ENCODE data around the gene IL1RAPL2.
"Not testable (repeated sequence)": the region's sequence is repeated elsewhere in the genome, so short reads cannot be mapped to it uniquely, and the experiment has no call there.

The IL1RAPL2 gene

DNA sequence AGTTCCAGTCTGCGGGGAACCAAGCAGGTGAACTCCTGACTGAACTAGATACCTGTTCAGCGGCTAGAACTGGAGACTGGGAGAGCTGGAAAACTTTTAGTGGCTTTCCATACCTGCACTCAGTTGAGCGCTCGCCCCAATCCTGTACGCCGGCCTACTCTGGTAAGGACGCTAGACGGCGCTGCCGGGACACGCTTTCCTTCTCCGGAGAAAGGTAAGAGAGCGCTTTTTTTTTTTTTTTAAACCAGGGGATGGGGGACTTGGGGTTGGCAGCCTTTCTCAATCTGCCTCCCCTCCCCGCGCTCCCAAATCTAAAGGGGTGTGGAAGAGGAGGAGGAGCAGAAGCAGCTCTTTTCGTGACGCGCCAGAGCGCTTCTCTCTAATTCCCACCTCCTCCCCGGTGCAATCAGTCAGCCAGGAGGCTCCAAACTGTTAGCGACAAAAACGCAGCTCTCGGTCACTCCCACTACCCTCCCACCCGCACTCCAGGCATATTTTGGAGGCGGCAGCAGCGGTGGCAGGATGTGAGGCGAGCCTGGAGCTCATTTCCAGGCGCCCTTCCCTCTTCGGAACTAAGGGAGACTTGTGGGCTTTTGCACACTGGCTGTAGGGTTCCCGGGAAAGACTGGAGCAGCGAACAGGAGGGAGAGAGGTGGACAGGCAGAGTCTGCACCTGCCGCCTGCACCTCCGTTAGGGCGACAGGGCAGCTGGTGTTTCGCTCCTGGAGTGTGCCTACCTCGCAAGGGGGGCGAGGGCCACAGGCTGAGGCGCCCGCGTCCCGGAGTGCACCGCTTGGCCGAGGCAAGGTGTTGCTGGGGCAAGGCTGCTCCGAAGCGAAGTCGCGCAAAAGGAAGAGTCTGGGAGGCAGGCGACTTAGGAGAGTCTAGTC, at the start of gene IL1RAPL2:
IL1RAPL2 (plus strand) TSS at position 409 of the 890 bp plus-strand sequence.
- in situ Hi-C loops (cut with HindIII; ENCODE audit: low sequenced_read_pairs): no loop called here

DNA sequence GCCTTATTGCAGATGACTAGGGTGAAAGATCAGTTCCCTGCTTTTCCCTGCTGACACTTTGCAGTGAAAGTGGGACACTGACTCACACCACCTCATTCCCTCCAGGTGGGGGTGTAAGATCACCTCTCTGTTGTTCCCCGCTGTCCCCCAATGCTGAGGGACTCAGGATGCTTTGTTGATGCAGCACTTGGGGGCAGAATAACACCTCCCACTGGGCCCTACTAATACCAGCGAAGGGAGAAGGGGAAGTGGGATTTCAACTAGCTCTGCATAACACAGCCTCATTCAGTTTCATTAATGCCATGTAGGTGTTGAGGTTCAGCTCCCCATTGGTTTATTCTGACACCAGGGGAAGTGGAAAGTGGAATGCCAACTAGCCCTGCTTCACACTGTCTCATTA, 43.6 kb upstream of the IL1RAPL2 start:
- in situ Hi-C loops (cut with HindIII; ENCODE audit: low sequenced_read_pairs): no loop called here

DNA sequence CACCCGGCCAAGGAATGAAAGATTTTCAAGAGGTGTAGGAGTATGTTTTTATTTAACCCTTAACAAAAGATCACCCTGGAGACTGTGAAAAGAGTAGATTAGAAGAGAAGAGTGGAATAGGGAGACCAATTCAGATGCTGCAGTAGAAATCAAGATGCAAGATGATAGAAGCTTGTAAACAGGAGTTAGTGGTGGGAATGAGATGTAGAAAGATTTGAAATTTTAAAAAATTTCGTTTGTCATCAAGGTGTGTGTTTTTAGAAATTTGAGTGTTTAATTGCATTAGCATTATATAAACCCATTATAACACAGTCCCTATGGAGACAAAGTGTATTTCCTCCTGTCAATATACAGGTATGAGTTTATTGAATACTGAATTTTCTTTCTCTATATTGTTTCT, 42.1 kb upstream of the IL1RAPL2 start:
- in situ Hi-C loops (cut with HindIII; ENCODE audit: low sequenced_read_pairs): no loop called here

DNA sequence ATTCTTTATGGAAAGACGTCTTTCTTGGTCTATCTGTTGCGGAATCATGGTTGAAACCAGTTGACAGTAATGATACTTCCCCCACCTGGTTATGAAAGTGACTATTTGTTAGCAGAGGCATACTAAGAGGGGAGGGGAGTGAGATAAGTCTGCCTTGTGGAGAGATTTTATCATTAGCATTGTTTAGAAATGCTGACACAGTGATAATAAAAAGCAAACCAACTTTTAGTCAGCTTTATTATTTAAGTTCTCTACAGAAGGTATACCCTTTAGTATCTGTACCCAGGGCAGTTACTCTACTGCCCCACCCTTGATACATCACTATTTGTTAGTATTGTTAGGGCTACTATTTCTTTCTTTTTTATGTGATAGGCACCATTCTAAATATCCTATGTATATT, 26.9 kb upstream of the IL1RAPL2 start:
- in situ Hi-C loops (cut with HindIII; ENCODE audit: low sequenced_read_pairs): no loop called here

DNA sequence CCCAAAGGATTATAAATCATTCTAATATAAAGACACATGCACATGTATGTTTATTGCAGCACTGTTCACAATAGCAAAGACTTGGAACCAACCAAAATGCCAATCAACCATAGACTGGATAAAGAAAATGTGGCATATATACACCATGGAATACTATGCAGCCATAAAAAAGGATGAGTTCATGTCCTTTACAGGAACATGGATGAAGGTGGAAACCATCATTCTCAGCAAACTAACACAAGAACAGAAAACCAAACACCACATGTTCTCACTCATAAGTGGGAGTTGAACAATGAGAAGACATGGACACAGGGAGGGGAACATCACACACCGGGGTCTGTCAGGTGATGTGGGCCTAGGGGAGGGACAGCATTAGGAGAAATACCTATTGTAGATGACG, 23.6 kb upstream of the IL1RAPL2 start:
- in situ Hi-C loops (cut with HindIII; ENCODE audit: low sequenced_read_pairs): not testable (repeated sequence)

DNA sequence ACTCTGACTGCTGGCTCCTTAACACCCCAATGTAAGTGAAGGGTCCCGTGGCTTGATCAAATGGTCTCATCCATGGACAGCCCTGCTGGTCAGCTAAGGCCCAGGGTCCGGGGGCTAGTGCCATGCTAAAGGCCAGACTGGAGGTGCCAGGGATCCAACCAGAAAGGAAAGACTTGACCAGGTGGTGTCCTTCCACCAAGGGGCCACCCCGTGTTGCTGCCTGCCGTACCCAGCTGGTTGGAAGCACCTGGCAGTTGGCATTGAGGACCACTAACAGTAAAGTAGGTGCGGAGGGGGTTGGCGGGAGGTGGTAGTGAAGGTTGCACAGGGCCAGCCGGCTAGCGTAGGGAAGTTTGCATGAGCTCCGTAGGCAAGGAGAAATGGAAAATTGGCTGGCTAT, 1.7 kb upstream of the IL1RAPL2 start:
- in situ Hi-C loops (cut with HindIII; ENCODE audit: low sequenced_read_pairs): no loop called here

DNA sequence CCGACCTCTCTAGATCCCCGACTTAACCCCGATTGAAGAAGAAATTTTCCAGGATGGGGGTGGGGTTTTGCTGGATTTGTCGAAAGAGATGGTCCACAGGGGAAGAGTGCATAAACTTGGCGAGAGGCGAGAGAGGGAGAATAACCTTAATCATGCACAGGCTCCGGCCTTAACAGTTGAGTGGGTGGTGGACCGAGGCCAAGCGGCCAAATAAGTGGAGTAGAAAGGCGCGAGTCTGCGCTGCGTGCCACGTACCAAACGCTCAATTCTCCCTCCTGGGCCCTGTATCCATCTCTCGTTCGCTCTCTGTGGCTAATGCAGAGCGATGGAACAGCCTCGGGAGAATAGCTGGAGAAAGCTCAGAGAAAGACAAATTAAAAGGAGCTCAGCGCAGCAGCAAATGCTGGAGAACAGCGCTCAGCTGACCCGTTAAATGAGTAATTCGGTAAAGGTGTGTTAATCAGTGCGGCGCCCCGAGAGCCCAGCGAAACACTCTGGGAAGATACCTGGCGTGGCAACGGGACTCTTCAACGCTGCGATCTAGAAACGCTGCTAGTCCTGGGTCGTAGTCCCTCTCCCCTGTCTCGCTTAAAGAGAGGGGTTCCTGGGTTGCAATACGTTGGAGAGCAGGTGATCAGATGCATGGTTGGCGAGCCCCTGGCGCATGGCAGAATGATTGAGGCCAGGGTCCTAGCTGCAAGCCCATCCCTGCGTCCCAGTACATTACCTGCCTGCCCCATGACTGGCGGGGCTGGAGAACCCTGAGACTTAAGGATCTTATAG, 887 bp upstream of the IL1RAPL2 start:
- in situ Hi-C loops (cut with HindIII; ENCODE audit: low sequenced_read_pairs): no loop called here

DNA sequence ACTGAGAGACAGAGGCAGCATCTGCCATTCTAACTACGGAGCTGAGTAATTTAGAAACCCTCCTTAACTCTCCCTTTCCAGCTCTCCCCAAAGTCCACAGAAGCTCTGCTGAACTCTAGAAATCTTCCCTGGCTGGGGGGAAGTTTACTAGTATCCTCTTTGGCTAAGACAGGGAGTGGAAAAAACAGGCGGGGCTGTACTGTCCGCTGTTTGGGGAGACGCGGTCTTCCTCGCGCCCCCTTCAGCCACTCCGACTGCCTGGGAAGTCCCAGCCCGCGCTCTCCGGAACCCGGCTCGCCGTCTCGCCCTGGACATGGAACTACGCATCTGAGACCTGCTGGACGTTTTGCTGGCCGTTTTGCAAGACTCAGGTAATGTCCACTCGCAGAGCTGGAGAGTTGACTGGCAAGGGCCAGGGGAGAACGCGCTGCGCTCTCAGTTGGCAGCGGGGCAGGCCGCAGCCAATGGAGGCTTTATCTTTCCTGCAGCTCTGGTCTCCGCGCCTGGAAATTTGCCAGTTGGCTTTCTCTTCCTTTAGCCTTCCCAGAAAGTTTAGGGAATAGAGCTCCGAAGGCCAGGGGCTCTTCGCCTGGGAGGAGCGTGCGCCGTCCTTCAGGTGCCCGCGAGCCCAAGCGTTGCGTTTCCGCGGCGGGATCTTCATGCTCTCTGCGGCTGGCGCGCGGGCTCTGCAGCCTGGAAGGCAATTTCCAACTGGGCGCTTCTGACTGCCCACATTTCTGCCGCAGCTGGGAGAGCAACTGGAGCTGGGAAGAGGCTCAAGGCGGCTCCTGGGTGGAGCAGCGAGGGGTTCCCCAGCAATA, 892 bp downstream of the IL1RAPL2 start:
- in situ Hi-C loops (cut with HindIII; ENCODE audit: low sequenced_read_pairs): no loop called here

DNA sequence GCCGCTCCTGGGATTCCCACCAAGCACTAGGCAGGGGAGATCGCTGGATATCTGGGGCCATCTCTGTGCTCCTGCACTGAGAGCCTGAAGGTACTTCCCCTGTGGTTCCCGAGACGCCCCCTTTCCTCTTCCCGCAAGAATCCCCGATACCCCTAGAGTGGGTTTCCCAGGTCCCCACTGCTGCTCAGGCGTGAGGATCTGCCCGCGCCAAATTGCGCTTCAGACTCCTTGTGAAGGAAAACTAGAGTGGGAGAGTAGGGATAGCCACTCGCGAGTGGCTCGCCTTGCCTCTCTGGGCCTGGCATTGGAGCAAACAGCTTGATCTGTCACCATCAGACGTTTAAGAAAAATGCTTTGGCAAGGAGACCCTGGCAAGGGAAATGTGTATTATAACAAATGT, 1.5 kb downstream of the IL1RAPL2 start:
- in situ Hi-C loops (cut with HindIII; ENCODE audit: low sequenced_read_pairs): no loop called here

DNA sequence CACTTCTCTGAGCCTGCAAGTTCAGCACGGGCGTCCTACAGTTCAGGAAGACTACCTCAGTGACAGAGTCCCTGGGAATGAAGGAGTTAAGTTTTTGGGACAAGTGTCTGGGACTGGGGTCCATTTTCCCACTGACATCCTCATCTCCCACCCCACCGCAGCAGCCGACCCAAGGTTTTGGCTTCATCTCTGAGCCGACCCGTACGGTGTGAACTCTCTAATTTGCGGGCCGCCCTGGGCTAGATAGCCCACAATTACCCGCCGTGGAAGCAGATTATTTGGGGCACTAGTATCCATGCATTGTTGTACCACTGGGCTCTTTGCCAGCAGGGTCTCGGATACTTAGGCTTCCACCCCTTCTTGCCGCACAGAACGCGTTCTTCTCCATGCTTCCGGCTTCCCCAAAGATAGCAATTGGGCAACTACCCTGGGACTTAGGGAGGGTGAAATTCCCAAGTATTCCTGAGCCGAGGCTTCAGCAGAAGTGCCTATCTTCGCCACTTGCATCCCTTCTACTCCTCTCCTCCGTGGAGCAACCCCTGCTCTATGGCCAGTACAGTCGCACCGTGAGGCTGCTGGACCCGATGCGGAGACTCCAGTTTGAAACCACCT, 2.4 kb downstream of the IL1RAPL2 start:
- in situ Hi-C loops (cut with HindIII; ENCODE audit: low sequenced_read_pairs): no loop called here

DNA sequence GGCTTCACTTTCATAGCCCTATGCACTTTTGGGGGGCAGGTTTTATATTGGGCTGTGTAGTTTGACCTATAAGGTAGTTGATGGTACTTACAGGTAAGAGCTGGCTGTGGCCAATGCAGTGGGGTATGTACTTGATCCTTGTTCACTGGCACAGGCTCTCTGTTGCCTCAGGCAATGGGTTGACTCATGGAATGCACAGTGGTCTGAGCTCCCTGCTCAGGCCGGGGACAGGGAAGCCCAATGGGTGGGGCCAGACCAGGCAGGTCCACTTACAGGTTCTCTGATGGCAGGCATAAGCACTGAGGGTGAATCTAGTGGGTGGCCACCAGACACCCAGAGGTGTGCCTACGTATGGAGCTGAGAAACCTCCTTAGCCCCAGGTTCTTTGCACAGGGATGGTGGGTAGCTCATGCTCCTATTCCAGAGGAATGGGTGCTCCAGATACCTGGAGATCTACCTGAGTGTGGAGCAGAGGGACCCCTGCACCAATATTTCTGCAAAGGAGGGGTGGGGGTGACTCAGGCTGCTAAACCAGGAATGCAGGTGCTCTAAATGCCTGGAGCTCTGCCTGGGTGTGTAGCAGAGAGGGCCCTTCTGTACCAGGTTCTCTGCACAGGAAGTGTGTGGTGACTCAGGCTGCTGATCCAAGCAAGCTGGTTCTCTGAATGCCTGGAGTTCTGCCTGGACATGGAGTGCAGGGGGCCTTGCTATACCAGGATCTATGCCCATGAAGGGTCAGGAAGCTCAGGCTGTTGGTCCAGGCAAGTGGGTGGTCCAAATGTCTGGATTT, 52.3 kb downstream of the IL1RAPL2 start:
- in situ Hi-C loops (cut with HindIII; ENCODE audit: low sequenced_read_pairs): no loop called here

DNA sequence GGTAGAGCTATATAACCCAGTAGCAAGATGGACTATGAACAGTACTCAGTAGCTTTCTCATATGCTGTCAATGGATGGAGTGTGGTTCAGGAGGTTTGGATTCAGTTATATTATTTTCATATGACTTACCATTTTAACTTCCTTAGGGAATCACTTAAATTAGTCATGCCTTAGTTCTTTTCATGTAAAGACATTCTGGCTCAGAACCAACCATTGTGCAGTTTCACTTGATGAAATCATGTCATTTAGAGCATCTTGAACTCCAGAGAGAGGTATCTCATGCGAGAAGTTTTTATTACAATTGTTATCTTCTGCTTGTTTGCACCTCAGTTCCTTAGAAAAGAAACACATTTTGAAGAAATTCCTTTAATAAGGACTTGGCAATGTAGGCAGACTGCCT, 55.8 kb downstream of the IL1RAPL2 start:
- in situ Hi-C loops (cut with HindIII; ENCODE audit: low sequenced_read_pairs): no loop called here

DNA sequence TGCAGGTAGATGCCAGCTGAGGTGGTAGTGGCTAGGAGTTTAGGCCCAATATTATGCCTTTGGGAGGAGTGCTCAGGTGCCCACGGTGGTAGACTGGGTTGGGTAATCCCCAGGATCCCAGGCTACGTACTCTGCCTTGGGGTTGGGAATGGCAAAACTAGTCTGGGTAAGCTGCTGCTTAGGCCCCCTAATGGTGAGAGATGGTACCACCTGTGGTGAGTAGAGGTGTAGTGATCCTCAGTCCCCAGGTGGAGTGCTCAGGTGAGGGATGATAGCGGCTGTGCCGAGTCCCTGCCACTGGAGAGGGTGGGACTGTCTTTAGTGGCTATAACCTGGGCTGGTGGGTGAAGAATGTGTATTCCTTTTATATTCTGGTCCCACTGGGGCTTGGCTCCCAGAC, 75.2 kb downstream of the IL1RAPL2 start:
- in situ Hi-C loops (cut with HindIII; ENCODE audit: low sequenced_read_pairs): no loop called here

DNA sequence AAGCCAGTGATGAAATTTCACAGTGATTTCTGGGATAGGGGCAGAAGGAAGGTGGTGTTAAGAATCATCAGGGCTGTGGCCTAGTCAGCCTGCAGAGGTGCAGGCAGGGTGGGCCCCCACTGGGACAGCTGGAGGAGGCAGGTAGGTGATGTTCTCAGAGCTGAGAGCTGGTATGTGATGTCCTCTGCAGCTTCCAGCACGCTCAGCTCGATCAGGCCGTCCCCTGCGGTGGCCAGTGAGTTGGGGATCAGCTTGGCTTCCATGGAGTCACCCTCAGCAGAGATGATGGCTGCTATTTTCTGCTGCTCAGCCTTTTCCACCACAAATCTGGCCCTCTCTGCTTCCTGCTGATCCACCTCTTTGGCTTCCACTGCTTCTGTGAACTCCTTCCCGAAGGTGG, 81.1 kb downstream of the IL1RAPL2 start:
- in situ Hi-C loops (cut with HindIII; ENCODE audit: low sequenced_read_pairs): no loop called here

DNA sequence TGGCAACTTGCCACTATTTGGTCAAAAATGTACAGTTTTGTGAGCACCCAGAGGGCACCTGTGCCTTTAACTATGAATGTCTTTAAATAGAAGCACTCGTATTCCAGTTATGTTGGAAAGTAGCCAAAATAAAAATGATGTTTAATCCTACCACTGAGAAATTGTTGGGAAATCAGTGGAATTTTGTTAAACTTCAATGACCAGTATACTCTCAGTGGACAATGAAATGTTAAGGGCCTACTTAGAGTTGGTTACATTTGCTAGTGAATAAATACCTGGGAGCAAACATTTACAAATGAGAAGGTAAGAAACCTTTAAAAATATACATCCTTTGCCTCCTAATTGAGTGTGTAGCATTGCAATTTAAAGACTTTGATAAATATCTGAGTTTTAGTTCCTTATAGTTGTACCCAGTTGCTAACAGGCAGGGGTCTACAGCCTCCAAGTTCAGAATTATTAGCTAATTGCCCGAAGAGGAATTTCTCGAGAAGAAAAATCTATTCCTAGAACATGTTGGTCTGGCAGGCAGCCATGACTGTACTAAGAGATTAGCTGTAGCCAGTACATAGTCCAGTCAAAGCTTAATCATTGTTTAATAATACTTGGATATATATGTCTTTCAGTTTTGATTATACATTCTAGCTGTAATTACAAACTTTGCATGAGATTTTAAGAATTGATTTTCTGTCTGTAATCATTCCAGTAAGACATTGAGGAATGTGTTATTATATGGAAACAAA, 93.2 kb downstream of the IL1RAPL2 start:
- in situ Hi-C loops (cut with HindIII; ENCODE audit: low sequenced_read_pairs): no loop called here

DNA sequence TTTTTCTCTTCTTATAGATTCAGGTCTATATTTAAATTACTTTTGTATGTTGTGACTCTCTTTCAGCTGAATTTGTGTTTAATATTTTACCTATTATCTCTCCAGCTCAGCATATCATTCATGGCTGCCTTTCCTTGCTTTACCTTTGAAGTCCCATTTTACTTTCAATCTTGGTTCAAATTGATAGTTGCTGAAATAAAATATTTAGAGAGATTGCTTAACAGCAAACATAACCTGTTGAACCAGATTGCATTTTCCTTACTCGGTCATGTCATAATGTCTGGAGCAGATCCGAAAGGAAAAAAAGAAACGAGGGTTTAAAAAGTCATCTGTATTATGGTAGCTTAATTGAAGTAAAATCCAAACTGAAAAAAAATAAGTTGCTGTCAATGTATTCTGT, 94.1 kb downstream of the IL1RAPL2 start:
- in situ Hi-C loops (cut with HindIII; ENCODE audit: low sequenced_read_pairs): no loop called here

DNA sequence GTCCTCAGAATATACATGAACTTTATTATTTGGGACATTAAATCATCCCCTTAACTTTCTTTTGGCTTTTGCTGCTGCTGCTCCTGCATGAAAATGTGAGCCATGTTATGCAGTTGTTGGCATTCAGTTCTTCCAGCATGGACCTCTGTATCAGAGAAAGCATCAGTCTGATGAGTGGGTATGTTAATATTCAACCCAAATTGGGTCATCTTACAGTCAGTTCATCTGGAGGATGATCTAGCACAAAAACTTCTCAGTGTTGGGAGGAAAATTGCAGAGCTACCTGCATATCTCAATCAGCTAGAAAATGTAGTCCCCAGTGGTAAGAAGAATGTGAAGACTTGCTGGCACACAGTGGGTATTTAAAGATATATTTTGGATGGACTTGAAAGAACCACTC, 96.7 kb downstream of the IL1RAPL2 start:
- in situ Hi-C loops (cut with HindIII; ENCODE audit: low sequenced_read_pairs): no loop called here

DNA sequence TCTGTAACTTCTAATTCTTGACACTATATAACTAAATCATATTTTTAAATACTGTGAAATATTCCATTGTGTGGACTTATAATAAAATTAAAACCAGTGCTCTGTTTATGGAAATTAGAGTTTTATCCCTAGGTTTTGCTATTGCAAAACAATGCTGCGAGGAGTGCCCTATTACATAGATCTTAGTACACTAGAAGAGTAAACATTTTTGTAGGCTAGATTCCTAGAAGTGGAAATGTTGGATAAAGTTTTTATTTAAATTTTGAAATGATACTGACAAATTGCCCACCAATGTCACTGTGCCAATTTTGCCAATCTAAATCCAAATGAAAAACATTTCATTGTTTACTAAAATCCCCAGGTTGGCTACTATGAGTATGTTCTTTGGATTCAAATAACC, 99.7 kb downstream of the IL1RAPL2 start:
- in situ Hi-C loops (cut with HindIII; ENCODE audit: low sequenced_read_pairs): no loop called here

DNA sequence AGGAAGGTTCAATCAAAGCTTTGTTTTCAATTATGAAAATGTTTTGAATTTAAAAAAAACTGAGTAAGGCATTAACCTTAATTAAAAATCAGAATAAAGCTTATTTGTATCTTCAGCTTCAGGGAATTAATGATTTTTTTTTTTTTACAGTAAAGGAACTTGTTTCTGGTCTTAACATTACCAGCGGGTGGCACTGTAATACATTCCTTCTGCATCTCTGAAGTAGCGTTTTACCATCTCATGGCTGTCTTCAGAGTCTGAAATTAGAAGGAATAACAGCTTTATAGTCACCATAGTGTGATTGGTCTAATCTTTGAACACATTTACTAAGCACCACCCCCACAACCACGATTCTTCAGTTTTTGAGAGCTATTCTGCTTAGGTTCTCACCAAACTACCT, 102.6 kb downstream of the IL1RAPL2 start:
- in situ Hi-C loops (cut with HindIII; ENCODE audit: low sequenced_read_pairs): no loop called here
